ENCODE results near the gene SCYGR3. TPM values are rescaled to one million over a fixed set of nuclear protein-coding genes. Genes with fewer than 3 reads are reported as not detected.
"Not testable (repeated sequence)": the region's sequence is repeated elsewhere in the genome, so short reads cannot be mapped to it uniquely, and the experiment has no call there.

The SCYGR3 gene
- total RNA-seq, 1 donor from 2014 or later: not detected

DNA sequence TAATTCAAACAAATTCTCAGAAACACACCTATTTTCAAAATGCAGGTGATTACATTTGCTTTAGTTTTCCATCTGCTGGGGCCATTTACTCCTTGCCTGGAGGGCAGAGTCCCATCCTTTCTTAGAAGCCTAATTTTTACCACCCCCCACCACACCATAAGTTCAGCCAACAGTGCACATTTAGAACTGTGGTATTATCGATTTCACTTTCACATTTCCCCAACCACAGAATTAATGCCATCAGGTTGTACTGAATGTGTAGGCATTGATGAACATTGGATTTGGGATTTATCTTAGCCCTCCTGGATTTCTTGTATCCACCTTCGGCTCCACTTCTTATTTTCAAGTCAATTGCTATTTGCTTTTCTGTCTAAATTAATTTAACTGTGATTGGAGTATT is 4.5 kb downstream of the SCYGR3 start:
- Mint-ChIP-seq H3K27me3 (ENCODE audit: unreplicated experiment) (peaks cover 2% of the 10 kb centered on the region), H3K9me3 (ENCODE audit: unreplicated experiment) (no peaks in the 10 kb centered on the region), H3K27ac (ENCODE audit: unreplicated experiment) (no peak overlapping the region), H3K36me3 (ENCODE audit: low read depth, unreplicated experiment) (no peaks in the 10 kb centered on the region), H3K4me1 (ENCODE audit: unreplicated experiment) (no peaks in the 10 kb centered on the region), H3K4me3 (ENCODE audit: unreplicated experiment) (no peak overlapping the region)
- TF ChIP-seq, protein P1, sequence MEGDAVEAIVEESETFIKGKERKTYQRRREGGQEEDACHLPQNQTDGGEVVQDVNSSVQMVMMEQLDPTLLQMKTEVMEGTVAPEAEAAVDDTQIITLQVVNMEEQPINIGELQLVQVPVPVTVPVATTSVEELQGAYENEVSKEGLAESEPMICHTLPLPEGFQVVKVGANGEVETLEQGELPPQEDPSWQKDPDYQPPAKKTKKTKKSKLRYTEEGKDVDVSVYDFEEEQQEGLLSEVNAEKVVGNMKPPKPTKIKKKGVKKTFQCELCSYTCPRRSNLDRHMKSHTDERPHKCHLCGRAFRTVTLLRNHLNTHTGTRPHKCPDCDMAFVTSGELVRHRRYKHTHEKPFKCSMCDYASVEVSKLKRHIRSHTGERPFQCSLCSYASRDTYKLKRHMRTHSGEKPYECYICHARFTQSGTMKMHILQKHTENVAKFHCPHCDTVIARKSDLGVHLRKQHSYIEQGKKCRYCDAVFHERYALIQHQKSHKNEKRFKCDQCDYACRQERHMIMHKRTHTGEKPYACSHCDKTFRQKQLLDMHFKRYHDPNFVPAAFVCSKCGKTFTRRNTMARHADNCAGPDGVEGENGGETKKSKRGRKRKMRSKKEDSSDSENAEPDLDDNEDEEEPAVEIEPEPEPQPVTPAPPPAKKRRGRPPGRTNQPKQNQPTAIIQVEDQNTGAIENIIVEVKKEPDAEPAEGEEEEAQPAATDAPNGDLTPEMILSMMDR (IDR thresholded peaks at IDR 0.05; ENCODE audit: unreplicated experiment): no peak
- no peak for DNase-seq (ENCODE audit: low spot score)

DNA sequence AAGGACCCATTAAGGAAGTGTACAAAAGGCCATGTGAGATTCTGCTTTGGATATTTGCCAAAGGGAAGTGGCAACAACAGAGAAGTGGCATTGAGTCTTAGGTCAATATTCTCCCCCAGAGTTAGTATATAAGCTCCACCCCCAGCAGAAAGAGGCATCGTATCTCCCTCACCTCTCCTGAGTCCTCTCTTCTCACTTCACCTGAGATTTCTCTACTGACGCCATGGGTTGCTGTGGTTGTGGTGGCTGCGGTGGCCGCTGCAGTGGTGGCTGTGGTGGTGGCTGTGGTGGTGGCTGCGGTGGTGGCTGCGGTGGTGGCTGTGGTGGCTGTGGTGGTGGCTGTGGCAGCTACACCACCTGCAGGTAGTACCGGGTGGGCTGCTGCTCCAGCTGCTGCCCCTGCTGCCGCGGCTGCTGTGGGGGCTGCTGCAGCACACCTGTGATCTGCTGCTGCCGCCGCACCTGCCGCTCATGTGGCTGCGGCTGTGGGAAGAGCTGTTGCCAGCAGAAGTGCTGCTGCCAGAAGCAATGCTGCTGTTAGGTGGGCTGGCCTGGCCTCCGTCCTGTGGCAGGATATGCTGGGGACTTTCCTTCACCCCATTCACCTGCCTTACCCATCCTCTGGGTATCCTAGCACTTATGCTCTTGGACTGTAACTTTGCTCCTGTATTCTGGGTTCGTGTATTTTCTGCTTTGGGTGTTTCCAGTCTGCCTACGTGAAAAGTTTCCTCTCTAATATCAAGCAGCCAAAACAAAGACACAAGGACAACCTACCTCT is 5.9 kb downstream of the SCYGR3 start:
- no peak overlapping the region for H3K4me3 Mint-ChIP-seq (ENCODE audit: unreplicated experiment)
- TF ChIP-seq, protein P1 (IDR thresholded peaks at IDR 0.05; ENCODE audit: unreplicated experiment): no peak
- DNase-seq (ENCODE audit: low spot score): no peak
- peaks cover 2% of the 10 kb centered on the region for H3K27me3 Mint-ChIP-seq (ENCODE audit: unreplicated experiment)
- H3K4me1 Mint-ChIP-seq (ENCODE audit: unreplicated experiment): no peaks in the 10 kb centered on the region
- H3K9me3 Mint-ChIP-seq (ENCODE audit: unreplicated experiment): no peaks in the 10 kb centered on the region
- no peaks in the 10 kb centered on the region for H3K36me3 Mint-ChIP-seq (ENCODE audit: low read depth, unreplicated experiment)
- H3K27ac Mint-ChIP-seq (ENCODE audit: unreplicated experiment): no peak overlapping the region

DNA sequence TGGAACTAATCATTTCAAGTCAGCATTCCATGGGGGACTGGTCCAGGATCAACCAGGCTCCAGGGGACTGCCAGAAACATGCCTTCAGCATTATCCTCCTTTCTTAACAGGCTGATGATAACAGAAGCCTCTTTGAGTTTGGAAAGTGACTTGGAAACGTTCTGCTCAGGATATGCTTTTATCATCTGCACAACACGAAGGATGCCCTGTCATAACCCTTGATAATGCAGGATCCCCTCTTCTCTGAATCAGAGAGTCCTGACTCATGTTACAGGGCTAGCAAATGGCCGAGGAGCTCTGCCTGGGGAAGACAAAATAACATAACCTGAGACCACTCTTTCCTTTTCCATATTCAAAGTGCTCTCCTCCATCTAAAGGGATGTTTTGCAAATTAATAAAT is 6.7 kb downstream of the SCYGR3 start:
- Mint-ChIP-seq H3K4me1 (ENCODE audit: unreplicated experiment) (no peaks in the 10 kb centered on the region), H3K36me3 (ENCODE audit: low read depth, unreplicated experiment) (no peaks in the 10 kb centered on the region), H3K4me3 (ENCODE audit: unreplicated experiment) (no peak overlapping the region), H3K27me3 (ENCODE audit: unreplicated experiment) (peaks cover 2% of the 10 kb centered on the region), H3K9me3 (ENCODE audit: unreplicated experiment) (no peaks in the 10 kb centered on the region), H3K27ac (ENCODE audit: unreplicated experiment) (no peak overlapping the region)
- DNase-seq (ENCODE audit: low spot score): no peak
- TF ChIP-seq, protein P1 (IDR thresholded peaks at IDR 0.05; ENCODE audit: unreplicated experiment): no peak

DNA sequence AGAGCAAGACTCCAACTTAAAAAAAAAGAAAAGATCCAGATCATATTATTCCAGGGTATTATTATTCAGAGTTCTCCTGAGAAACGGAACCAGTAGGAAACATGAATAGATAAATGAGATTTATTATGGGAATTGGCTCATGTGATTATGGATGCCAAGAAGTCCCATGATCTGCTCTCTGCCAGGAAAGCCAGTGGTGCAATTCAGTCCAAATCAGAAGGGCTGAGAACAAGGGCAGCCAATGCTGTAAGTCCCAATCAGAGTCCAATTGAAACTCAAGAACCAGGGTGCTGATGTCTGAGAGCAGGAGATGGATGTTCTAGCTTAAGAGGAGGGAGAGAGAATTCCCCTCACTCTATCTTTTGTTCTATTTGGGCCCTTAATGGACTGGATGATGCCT is 8.2 kb downstream of the SCYGR3 start:
- Mint-ChIP-seq H3K27me3 (ENCODE audit: unreplicated experiment) (peaks cover 2% of the 10 kb centered on the region), H3K9me3 (ENCODE audit: unreplicated experiment) (no peaks in the 10 kb centered on the region), H3K4me1 (ENCODE audit: unreplicated experiment) (peaks cover 2% of the 10 kb centered on the region), H3K36me3 (ENCODE audit: low read depth, unreplicated experiment) (no peaks in the 10 kb centered on the region), H3K27ac (ENCODE audit: unreplicated experiment) (no peak overlapping the region), H3K4me3 (ENCODE audit: unreplicated experiment) (no peak overlapping the region)
- TF ChIP-seq, protein P1 (IDR thresholded peaks at IDR 0.05; ENCODE audit: unreplicated experiment): no peak
- no peak for DNase-seq (ENCODE audit: low spot score)

DNA sequence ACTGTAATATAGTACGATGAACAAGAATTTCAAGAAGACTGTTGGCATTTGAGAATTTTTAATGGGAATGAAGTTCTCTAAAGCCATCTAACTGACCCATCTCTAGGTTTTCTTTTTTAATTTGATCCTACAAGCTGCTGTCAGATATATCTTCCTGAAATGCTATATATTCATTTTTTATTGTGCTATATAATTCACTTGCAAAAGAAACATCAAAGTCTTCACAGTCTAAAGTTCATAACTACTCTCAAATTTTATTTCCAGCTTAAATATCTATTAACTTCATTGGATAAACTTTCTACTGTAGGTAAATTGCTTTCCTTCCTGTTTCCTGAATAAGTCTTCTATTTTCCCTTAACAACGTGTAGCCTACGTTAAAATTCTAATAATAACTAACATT is 12.3 kb downstream of the SCYGR3 start:
- H3K9me3 Mint-ChIP-seq (ENCODE audit: unreplicated experiment): no peaks in the 10 kb centered on the region
- no peak for DNase-seq (ENCODE audit: low spot score)
- no peak overlapping the region for H3K4me3 Mint-ChIP-seq (ENCODE audit: unreplicated experiment)
- peaks cover 6% of the 10 kb centered on the region for H3K4me1 Mint-ChIP-seq (ENCODE audit: unreplicated experiment)
- H3K36me3 Mint-ChIP-seq (ENCODE audit: low read depth, unreplicated experiment): no peaks in the 10 kb centered on the region
- TF ChIP-seq, protein P1 (IDR thresholded peaks at IDR 0.05; ENCODE audit: unreplicated experiment): no peak
- no peak overlapping the region for H3K27ac Mint-ChIP-seq (ENCODE audit: unreplicated experiment)
- H3K27me3 Mint-ChIP-seq (ENCODE audit: unreplicated experiment): no peaks in the 10 kb centered on the region

DNA sequence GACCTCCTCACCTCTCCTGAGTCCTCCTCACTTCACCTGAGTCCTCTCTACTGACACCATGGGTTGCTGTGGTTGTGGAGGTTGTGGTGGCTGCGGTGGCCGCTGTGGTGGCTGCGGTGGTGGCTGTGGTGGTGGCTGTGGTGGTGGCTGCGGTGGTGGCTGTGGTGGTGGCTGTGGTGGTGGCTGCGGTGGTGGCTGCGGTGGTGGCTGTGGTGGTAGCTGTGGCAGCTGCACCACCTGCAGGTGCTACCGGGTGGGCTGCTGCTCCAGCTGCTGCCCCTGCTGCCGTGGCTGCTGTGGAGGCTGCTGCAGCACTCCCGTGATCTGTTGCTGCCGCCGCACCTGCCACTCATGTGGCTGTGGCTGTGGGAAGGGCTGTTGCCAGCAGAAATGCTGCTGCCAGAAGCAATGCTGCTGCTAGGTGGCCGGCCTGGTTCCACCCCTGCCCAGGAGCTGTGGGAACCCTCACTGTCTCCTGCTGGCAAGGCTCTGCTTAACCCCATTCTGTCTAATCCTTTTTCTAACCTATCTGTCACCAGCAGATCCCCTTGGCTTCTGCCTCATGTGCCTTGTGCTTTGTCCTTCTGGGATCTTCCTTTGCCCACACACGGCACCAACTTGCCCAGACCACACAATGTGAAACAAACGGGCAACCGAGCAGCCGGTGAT is 15.7 kb downstream of the SCYGR3 start, which contains the start of gene SCYGR2:
SCYGR2 (plus strand) TSS at position 59 of the 669 bp plus-strand sequence; CDS start at position 59, 0 bp downstream.
- not testable (repeated sequence) for H3K36me3 Mint-ChIP-seq (ENCODE audit: low read depth, unreplicated experiment); H3K4me3 Mint-ChIP-seq (ENCODE audit: unreplicated experiment); H3K9me3 Mint-ChIP-seq (ENCODE audit: unreplicated experiment); H3K27me3 Mint-ChIP-seq (ENCODE audit: unreplicated experiment); H3K4me1 Mint-ChIP-seq (ENCODE audit: unreplicated experiment); H3K27ac Mint-ChIP-seq (ENCODE audit: unreplicated experiment); DNase-seq (ENCODE audit: low spot score)

Measured in endothelial cell (in vitro differentiated cells).